ENCODE results near the gene ARMS2. TPM values are rescaled to one million over a fixed set of nuclear protein-coding genes. Genes with fewer than 3 reads are reported as not detected.

ARMS2 gene
- polyA plus RNA-seq, 3 donors: 0.17 to 0.49 TPM; not detected in 1

DNA sequence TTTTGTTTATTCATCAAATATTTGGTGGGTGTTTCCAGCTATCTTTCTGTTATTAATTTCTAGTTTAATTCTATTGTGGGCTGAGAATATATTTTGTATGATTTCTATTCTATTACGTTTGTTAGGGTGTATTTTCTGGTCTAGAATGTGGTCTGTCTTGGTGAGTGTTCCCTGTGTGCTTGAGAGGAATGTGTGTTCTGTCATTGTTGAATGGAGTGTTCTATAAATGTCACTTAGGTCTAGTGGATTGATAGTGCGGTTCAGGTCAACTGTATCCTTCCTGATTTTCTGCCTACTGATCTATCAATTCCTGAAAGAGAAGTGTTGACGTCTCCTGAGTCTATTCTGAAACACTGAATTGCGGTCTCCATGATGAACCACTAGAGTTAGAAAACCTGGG, 15.4 kb downstream of the ARMS2 start:
- DNase-seq: no peak

DNA sequence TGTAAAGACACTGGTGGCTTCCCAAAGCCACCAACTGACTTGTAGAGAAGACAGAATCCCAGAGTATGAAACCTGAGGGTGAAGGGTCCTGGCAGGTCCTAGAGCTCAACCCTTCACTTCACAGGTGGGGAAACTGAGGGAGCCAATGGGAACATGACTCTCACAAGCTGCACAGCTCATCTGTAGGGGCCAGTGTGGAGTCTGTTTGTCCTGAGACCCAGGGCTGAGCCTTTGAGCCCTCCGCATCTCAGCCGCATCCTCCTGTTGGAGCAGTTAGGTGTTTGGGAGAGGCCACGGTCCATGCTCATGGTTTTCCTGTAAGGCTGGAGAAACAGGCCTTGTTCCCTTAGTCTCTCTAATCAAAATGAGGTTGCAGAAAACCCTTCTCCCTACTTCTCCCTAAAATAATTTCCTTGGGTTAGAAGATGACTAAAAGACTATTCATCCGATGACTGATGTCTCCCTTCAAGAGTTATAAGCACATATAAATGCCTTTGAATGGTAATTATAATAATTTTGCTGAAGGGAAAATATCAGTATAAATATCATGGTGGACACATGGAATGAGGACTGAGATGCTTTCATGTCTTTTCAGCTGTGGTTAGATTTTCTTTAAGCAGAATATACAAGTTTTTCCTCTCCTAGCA, 17.2 kb downstream of the ARMS2 start:
- DNase-seq: no peak

GRCh38 chr10:122473116-122473515, 18.7 kb downstream of the ARMS2 start:
- DNase-seq: no peak

DNA sequence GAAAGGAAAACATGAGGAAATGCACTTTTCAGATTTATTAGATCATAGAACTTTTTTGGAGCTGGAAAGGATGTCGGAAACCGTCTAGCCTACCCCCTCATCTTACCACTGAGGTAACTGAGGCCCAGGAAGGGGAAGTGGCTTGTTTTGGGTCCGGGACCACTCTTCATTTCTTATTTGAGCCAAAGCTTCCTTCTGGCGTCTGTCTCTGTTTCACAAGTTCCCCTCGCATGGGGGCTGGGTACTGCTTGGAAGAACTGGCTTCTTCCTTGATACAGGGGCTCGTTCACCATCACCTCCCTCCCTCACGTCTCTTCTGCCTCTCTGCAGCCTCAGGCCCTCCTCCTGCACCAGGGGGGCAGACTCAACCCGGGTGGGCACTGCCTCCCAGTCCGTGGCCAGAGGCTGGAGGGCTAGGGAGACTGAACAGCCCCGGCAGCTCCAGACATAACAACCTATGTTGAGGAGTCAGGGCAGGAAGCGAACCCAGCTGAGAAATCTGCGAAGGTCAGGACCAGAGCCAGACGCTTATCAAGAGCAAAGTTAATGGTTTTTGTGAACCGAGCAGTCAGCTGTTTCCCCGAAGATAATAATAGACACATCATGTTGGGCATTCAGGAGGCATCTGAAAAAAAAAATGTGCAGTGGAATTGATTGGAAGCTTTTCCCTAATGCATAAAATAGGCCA, 19.8 kb downstream of the ARMS2 start:
- DNase-seq: no peak

DNA sequence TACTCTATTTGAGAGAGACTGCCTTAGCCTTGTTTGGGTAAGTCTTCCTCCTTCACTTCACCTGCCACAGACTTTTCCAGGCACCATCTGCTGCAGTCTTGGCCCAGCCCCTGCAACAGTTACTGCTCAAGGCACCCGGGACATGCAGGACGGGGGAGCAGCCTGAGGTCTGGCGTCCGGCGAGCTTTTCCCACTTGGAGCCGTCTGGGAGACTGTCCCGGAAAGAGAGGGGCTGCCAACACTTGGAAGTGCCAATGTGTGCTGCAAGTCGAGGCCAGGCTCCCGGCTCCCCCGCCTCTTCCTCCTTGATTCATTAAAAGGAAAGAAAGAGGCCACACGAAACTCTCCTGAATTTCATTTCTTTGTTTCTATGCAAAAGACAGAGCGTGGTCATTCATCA, 20.6 kb downstream of the ARMS2 start:
- DNase-seq: no peak

DNA sequence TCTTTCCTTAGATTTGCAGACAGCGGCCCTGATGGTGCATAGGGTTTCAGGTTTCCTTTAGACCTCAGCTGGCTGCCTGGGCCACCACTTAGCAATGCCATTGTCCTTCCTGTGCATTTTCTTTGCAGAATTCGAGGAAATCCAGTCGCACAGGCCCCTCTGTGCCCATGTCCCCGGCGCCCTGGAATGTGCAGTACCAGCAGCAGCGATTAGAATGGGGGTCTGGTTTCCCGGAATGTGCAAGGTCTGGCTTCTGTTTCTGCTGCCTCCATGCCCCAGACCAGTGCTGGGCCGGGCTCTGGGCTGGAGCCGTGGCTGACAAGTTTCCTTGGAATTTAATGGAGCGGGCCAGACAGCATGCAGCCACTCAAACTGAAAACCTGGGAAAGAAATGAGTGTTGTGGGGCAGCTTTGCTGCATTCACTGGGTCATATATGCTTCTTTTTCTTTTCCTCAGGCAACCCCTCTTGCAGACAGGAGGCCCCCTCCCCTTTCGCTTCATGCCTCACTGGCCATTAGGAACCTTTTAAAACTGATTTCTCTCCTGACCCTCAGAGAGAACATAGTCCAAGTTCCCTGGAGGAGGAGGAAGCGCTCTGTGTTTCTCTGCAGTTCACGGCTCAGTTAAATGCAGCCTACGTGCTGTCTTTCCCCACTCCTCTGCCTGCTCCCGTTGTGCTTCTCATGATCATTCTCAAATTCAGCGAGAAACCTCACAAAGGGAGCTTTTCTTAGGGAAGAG, 21.3 kb downstream of the ARMS2 start:
- no peak for DNase-seq

DNA sequence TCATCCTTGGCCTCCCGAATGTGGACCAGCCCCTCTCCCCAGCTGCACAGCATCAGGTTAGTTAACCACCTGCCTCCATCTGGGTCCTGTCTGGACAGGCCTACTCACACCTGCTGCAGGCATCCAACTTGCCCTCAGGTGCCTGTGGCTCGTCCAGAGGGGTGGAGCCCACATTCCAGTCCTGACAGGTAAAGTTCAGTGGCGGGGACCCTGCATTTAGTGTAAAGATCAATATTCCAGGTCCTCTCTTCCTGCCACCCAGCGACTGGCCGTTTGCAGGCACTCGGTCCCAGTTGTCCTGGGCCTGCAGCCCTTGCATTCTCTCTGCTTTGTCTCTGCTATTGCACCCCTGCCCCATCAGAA, 21.9 kb downstream of the ARMS2 start:
- no peak for DNase-seq

- no peak for DNase-seq
Observed at GRCh38 chr10:122477436-122477835, 23.0 kb downstream of the ARMS2 start.

DNA sequence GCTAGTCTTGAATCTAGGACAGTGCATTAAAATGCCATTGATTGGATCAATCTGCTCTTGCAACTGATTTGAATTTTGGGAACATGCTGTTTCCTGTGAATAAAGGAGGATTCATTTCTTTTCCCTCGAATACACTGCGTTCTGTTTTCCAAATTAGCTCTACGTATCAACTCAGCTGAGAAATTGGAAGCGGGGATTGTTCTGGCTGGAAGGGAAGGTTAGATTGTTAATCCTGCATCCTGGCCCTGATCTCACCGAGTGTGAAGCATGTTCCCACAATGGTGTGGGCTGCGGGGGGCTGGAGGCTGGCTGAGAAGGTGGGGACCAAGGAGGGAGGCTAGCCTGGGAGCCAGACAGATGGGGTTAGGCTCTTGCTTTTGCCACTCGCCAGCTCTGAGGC, 24.5 kb downstream of the ARMS2 start:
- no peak for DNase-seq

DNA sequence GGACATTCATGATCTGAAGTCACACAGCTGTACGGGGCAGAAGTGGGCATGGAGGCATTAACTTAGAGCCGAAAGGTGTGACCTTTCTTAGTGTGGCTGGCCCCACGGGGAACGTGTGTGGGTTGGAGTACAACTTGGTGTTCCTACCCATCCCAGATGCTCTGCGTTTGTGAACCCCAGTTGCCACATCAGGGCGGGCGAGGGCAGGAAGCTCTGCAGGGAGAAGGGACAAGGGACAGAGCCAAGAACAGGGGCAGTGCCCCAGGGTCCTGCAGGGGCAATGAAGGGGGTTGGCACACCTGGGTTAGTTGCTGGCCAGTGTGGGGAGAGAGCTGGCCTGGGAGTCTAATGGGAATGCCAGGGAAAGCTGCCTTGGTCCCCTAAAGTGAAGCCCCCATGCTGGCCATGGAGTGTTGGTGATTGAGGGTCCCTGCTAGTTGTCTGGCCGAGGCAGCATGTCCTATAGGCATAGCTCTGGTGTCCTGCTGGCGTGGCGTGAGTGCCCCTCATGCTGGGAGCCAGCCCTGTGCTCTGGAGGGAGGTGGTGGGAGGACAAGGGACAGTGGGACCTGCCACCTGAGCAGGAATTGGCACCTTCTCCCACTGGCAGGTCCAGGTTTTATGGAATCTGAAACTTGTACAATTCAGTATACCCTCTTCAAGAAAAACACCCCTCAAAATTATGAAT, 25.8 kb downstream of the ARMS2 start:
- no peak for DNase-seq

GRCh38 chr10:122481296-122482056, 27.0 kb downstream of the ARMS2 start:
- no peak for DNase-seq

DNA sequence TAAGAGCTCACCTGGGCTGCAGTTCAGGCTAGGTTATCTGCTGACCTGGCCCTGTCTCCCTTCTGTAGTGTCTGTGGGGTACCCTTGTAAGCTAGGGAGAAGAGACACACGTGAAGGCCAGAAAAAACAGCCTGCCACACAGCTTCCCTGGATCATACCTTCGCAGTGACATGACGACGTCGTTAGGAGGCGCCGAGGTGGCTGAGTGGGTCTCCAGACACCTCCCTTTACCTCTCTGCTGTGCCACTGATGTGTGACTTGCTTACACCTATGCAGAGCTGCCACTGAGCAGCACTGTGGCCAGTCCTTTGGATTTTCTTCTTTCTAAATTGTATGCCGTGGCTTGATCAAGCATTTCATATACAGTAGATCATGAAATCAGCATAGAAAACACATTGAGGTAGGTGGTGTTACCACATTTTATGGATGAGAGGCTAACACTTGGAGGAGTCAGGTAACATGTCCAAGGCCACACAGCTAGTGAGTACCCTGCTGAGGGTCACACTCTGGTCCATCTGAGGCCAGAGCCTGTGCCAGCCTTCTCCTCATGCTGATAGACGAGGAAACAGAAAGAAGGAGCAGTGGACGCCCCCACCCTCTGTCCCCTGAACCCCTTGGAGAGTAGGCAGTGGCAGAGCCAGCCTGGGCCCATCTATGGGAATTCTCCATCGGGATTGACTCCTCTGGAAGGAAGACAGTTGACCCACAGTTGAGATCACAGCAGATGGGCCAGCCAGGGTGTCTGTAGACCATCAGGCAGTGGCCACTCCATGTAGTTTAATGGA, 30.0 kb downstream of the ARMS2 start:
- no peak for DNase-seq

DNA sequence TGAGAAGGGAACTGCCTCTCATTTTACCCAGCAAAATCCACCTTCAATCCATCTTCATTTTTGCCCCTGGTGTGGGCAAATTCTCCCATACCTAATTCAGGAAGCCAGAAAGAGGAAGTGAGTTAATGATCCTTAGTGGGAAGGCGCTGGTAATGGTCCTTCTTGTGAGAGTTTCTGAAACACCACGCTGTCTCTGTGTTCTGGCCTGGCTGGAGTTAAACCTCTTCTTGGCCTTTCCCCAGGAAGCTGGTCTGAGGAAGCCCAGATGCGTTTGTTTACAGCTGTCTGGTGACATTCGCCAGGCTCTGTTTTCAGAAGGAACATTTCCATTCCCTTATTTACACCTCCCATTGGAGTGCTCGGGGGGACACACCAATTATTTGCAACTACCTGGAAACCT, 31.2 kb downstream of the ARMS2 start:
- DNase-seq: no peak

- DNase-seq: no peak
Observed at GRCh38 chr10:122486406-122487080, 32.1 kb downstream of the ARMS2 start.

DNA sequence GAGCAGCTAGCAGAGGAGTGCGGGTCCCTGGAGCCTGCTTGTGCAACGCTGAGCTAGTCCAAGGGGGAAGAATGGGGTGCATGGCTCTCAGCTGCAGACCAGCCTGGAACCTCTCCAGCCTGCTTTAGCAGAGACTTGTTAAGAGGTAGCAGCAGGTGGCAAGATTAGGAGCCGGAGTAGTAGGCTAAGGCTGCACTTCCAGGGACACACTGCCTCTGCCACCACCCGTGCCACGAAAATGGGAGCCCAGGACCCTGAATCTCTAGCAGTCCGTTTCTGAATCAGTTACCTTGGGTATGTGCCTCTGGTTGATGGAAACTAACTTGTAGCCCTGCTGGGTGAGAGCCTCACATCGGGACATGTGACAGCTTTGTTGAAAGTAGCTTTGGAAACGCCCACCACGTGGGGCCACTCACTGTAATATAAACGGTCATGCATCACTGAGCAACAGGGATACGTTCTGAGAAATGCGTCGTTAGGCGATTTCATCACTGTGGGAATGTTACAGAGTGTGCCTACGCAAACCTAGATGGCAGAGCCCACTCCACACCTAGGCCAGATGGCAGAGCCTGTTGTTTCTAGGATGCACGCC, 32.8 kb downstream of the ARMS2 start:
- DNase-seq: no peak

DNA sequence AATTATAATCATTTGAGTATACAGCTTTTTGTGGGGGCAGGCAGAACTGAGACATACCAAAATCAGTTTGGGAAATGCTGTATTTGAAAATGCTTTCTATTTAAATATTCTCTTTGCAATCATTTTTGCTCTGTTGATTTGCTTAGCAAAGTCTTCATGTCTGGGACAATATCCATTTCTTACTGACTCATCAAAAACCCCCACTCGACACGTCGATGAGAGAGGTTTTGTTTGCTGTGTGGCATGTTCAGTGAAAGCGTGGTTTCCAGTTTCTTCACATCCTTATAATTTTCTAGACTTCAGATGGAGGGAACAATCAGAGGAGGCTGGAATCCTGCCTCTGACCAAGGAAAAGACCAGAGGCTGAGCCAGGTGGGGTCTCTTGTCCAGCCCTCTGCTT, 35.8 kb downstream of the ARMS2 start:
- no peak for DNase-seq

GRCh38 chr10:122490786-122491680, 36.6 kb downstream of the ARMS2 start:
- DNase-seq: no peak

GRCh38 chr10:122492006-122492405, 37.6 kb downstream of the ARMS2 start:
- DNase-seq: no peak

DNA sequence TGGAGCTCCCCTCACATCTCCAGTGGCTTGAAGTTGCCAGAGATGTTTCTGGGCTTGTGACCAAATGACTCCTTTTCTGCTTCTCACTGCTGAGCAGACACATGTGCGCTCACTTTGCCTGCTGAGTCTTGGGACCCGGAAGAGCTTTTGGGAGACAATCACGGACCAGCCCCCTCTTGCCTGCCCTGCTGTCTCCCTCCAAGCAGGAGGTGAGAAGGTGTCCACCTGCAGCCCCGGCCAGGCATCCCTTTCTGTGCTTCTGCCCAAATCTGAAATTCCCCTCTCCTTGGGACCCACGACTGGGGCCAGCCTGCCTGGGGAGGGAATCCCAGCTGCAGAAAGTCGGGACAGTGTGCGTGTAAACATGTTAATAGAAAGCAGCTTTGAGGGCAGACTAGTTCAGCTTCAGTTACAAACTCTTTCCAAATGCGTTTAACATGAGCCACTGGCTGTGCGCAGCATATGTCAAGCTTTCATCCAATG, 38.6 kb downstream of the ARMS2 start:
- no peak for DNase-seq

Measured in renal pelvis (tissue), 4 donors.